Neuronal stem cell (in vitro differentiated cells): Measurements from ENCODE around the gene ZMAT2.
"Not testable (repeated sequence)": the region's sequence is repeated elsewhere in the genome, so short reads cannot be mapped to it uniquely, and the experiment has no call there.

Experiments
- DNase-seq: peaks from one replicate; pipeline ENCODE4 v3.0.0-alpha.2; 2013; ENCODE audit warnings: low spot score
- H2AFZ ChIP-seq: one replicate; pipeline ENCODE4 v1.6.1; 2013; ENCODE audit warnings: mild to moderate bottlenecking, low read length, inconsistent platforms
- H2AK5ac ChIP-seq: 2 replicates; pipeline ENCODE4 v1.6.1; 2013; ENCODE audit warnings: low read depth, mild to moderate bottlenecking, inconsistent platforms, low read length, moderate library complexity, mixed read lengths
- H2BK120ac ChIP-seq: 2 replicates; pipeline ENCODE4 v1.6.1; 2013; ENCODE audit warnings: low read depth, mild to moderate bottlenecking, inconsistent platforms, low read length, moderate library complexity, mixed read lengths
- H2BK12ac ChIP-seq: one replicate; pipeline ENCODE4 v1.6.1; 2013; ENCODE audit warnings: low read length, inconsistent platforms
- H2BK15ac ChIP-seq: 2 replicates; pipeline ENCODE4 v1.6.1; 2013; ENCODE audit warnings: mild to moderate bottlenecking, low read length, inconsistent platforms, mixed read lengths
- H2BK5ac ChIP-seq: one replicate; pipeline ENCODE4 v1.6.1; 2013; ENCODE audit warnings: inconsistent platforms, mild to moderate bottlenecking, low read length, moderate library complexity
- H3K14ac ChIP-seq: one replicate; pipeline ENCODE4 v1.6.1; 2013; ENCODE audit warnings: low read length, inconsistent platforms
- H3K18ac ChIP-seq: 2 replicates; pipeline ENCODE4 v1.6.1; 2013; ENCODE audit warnings: low read length, inconsistent platforms
- H3K23ac ChIP-seq: 2 replicates; pipeline ENCODE4 v1.6.1; 2013; ENCODE audit warnings: low read depth, mild to moderate bottlenecking, mixed read lengths, low read length, inconsistent platforms; ENCODE audit not compliant: poor library complexity
- H3K27ac ChIP-seq: replicated peaks from 3 replicates; pipeline ENCODE4 v1.5.1; 2013; ENCODE audit warnings: low read length, inconsistent platforms
- H3K27me3 ChIP-seq, 3 experiments: 2 replicates each; pipeline ENCODE4 v1.6.1; 2013; ENCODE audit warnings: low read length in 3 of 3, mild to moderate bottlenecking in 2 of 3, inconsistent platforms in 1 of 3, low read depth in 1 of 3, mixed read lengths in 1 of 3, moderate library complexity in 1 of 3; ENCODE audit not compliant: control insufficient read depth in 3 of 3, insufficient read depth in 3 of 3
- H3K36me3 ChIP-seq, 2 donors: replicated peaks in 1 of 2; 2 replicates each; pipeline ENCODE4 v1.6.1; 2013; ENCODE audit warnings: low read length in 2 of 2; ENCODE audit not compliant: control insufficient read depth in 2 of 2, insufficient read depth in 2 of 2
- H3K4ac ChIP-seq: 2 replicates; pipeline ENCODE4 v1.6.1; 2013; ENCODE audit warnings: inconsistent platforms, mild to moderate bottlenecking, low read length, moderate library complexity
- H3K4me1 ChIP-seq, 2 donors: 1 replicate in 1 of 2; 2 replicates in 1 of 2; pipeline ENCODE4 v1.6.1; 2013; ENCODE audit warnings: low read length in 2 of 2, low read depth in 1 of 2; ENCODE audit not compliant: control insufficient read depth in 2 of 2, insufficient read depth in 1 of 2
- H3K4me2 ChIP-seq: one replicate; pipeline ENCODE4 v1.6.1; 2013; ENCODE audit warnings: mild to moderate bottlenecking, low read length, inconsistent platforms; ENCODE audit not compliant: insufficient read depth, poor library complexity, severe bottlenecking
- H3K4me3 ChIP-seq, 2 donors: 2 replicates each; pipeline ENCODE4 v1.5.1; 2013; ENCODE audit warnings: low read length in 2 of 2, mild to moderate bottlenecking in 2 of 2, inconsistent platforms in 1 of 2, moderate library complexity in 1 of 2
- H3K79me1 ChIP-seq: one replicate; pipeline ENCODE4 v1.6.1; 2013; ENCODE audit warnings: low read depth, mild to moderate bottlenecking, inconsistent platforms, low read length, moderate library complexity
- H3K9ac ChIP-seq: one replicate; pipeline ENCODE4 v1.6.1; 2013; ENCODE audit warnings: mild to moderate bottlenecking, low read depth, low read length, inconsistent platforms; ENCODE audit not compliant: poor library complexity
- H3K9me3 ChIP-seq, 2 donors: replicated peaks in 1 of 2; 2 replicates each; pipeline versions ENCODE3 to v1.6.1; 2013; ENCODE audit warnings: low read length in 2 of 2, mild to moderate bottlenecking in 2 of 2, inconsistent platforms in 1 of 2, low read depth in 1 of 2, mixed read lengths in 1 of 2, moderate library complexity in 1 of 2; ENCODE audit not compliant: control insufficient read depth in 2 of 2, insufficient read depth in 1 of 2
- H4K8ac ChIP-seq: one replicate; pipeline ENCODE4 v1.6.1; 2013; ENCODE audit warnings: low read depth, mild to moderate bottlenecking, inconsistent platforms, low read length, moderate library complexity
- H4K91ac ChIP-seq: one replicate; pipeline ENCODE4 v1.6.1; 2013; ENCODE audit warnings: low read length, low read depth, mild to moderate bottlenecking, inconsistent platforms; ENCODE audit not compliant: poor library complexity
- WGBS, 2 donors: extraction: QIAGEN DNeasy Blood & Tissue Kit; methylation state at CpG; one replicate each; pipeline ENCODE4 v1.1.7; 2013; ENCODE audit warnings: missing lambda C conversion rate in 2 of 2, mixed read lengths in 1 of 2; ENCODE audit not compliant: insufficient read length in 2 of 2, insufficient replicate concordance in 1 of 2; ENCODE audit errors: extremely low coverage in 2 of 2; 5-methylcytosine and 5-hydroxymethylcytosine counted together

Gene ZMAT2

DNA sequence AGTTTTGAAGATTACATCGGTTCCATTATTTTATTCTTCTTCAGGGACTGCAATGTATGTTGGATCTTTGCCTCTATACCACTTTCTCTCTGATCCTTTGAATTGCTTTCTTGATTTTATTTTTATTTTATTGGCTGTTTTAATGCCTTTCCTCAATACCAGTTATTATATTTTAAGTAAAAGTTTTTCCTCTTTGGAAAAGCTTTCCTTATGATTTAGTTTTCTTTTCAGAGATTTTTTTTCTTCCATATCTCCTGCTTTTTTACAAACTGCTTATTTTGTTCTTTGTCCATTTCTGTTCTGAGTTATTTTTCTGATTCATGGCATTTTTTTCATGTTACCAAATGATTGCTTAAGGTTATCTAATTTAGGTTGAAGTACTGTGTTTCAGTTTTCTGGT is 11.5 kb downstream of the ZMAT2 start:
- Histone ChIP-seq H2BK15ac (no peak overlapping the region), H3K4me1 (no peaks in the 10 kb centered on the region), H2AFZ (peak overlapping the region; percentile 83), H2BK5ac (no peak overlapping the region), H3K9ac (no peak overlapping the region), H2BK120ac (no peak overlapping the region), H3K27me3 (no peaks in the 10 kb centered on the region), H3K4me3 (peak overlapping the region in 1 of 2 donors; percentile 58), H3K9me3 (no peaks in the 10 kb centered on the region), H2AK5ac (no peak overlapping the region), H3K27ac (no peak overlapping the region), H3K23ac (no peak overlapping the region), H3K36me3 (peaks cover 0 to 10% of the 10 kb centered on the region in 2 donors), H2BK12ac (no peak overlapping the region), H3K79me1 (no peaks in the 10 kb centered on the region), H3K18ac (no peak overlapping the region), H4K91ac (no peak overlapping the region), H3K4ac (no peak overlapping the region), H3K14ac (no peak overlapping the region), H3K4me2 (no peak overlapping the region), H4K8ac (no peak overlapping the region)
- no peak for DNase-seq
- no CpG with 5 or more reads among the region's 1 CpG for WGBS, 2 donors

DNA sequence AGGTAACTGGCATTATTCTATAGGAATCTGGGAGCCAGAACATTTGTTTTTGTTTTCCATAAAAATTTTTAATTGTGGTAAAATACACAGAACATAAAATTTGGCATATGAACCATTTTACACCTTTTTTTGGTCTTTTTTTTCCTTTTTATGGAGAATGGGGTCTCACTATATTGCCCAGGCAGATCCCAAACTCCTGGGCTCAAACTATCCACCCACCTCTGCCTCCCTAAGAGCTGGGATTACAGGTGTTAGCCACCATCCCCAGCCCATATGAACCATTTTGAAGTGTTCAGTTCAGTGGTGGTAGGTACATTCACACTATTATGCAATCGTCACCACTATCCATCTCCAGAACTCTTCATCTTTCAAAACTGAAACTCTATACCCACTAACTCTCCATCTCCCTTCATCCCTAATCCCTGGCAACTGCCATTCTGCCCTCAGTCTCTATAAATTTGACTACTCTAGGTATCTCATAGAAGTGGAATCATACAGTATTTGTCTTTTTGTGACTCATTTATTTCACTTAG is 13.4 kb downstream of the ZMAT2 start:
- Histone ChIP-seq H3K14ac (no peak overlapping the region), H3K27me3 (no peaks in the 10 kb centered on the region), H2BK5ac (no peak overlapping the region), H3K4me2 (no peak overlapping the region), H2AK5ac (no peak overlapping the region), H3K4me1 (no peaks in the 10 kb centered on the region), H2BK15ac (no peak overlapping the region), H3K9me3 (no peaks in the 10 kb centered on the region), H2BK12ac (no peak overlapping the region), H3K36me3 (no peaks in the 10 kb centered on the region), H3K23ac (no peak overlapping the region), H4K91ac (no peak overlapping the region), H2BK120ac (no peak overlapping the region), H3K4me3 (no peak overlapping the region), H3K27ac (no peak overlapping the region), H3K9ac (no peak overlapping the region), H2AFZ (no peak overlapping the region), H3K79me1 (peaks cover 2% of the 10 kb centered on the region), H3K4ac (no peak overlapping the region), H4K8ac (no peak overlapping the region), H3K18ac (no peak overlapping the region)
- DNase-seq = no peak
- WGBS, 2 donors = no CpG with 5 or more reads among the region's 1 CpG

DNA sequence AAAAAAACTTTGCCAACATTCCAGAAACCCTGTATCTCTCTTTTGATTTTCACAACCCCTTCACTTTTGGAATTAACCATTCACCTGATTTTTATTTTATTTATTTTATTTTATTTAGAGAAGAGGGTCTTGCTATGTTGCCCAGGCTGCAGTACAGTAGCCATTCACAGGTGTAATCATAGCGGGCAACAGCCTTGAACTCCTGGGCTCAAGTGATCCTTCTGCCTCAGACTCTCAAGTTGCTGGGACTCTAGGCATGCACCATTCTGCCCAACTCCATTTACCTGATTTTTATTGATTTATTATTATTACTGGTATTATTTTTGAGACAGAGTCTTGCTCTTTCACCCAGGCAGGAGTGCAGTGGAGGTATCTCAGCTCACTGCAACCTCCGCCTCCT is 16.0 kb downstream of the ZMAT2 start:
- H3K4me2 ChIP-seq, H3K27ac ChIP-seq, H3K14ac ChIP-seq, H4K8ac ChIP-seq, H3K4me1 ChIP-seq, H2BK5ac ChIP-seq, H4K91ac ChIP-seq, H3K23ac ChIP-seq, H2AFZ ChIP-seq, H3K18ac ChIP-seq, H3K79me1 ChIP-seq, H3K4me3 ChIP-seq, H3K36me3 ChIP-seq, H3K9me3 ChIP-seq, H3K9ac ChIP-seq, DNase-seq, H2BK120ac ChIP-seq, H3K4ac ChIP-seq, H2BK12ac ChIP-seq, H3K27me3 ChIP-seq, H2BK15ac ChIP-seq, H2AK5ac ChIP-seq: not testable (repeated sequence)
- WGBS, 2 donors = no CpG with 5 or more reads among the region's 2 CpGs

DNA sequence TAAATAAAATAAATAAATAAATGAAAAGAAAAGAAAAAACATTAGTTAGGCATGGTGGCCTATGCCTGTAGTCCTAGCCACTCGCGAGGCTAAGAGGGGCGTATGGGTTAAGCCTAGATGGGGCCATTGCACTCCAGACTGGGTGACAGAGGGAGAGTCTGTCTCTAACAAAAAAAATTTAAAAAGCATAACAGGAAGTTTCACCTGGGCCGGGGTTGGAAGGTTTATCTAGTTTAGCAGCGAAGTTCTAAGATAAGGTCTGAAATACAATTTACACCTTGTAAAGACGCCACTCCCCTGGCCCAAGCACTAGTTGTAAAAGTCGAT is 18.0 kb downstream of the ZMAT2 start:
- WGBS, 2 donors = no CpG with 5 or more reads among the region's 7 CpGs
- H2AK5ac ChIP-seq = no peak overlapping the region

More for the DNA sequence above, 18.0 kb downstream of the ZMAT2 start:
- no peak overlapping the region for H3K4me2 ChIP-seq
- no peak overlapping the region for H2BK5ac ChIP-seq
- no peak overlapping the region for H3K27ac ChIP-seq
- peaks cover 2% of the 10 kb centered on the region for H3K79me1 ChIP-seq
- H3K27me3 ChIP-seq = no peaks in the 10 kb centered on the region
- H2BK120ac ChIP-seq = no peak overlapping the region
- H3K9ac ChIP-seq = no peak overlapping the region
- no peak overlapping the region for H3K23ac ChIP-seq
- no peak overlapping the region for H2AFZ ChIP-seq
- no peak overlapping the region for H3K18ac ChIP-seq
- DNase-seq = no peak
- no peak overlapping the region for H4K91ac ChIP-seq
- H2BK12ac ChIP-seq = no peak overlapping the region
- H3K4me3 ChIP-seq = no peak overlapping the region
- no peak overlapping the region for H3K4ac ChIP-seq
- H4K8ac ChIP-seq = no peak overlapping the region
- no peaks in the 10 kb centered on the region for H3K4me1 ChIP-seq
- H2BK15ac ChIP-seq = no peak overlapping the region
- no peaks in the 10 kb centered on the region for H3K9me3 ChIP-seq
- H3K14ac ChIP-seq = no peak overlapping the region
- H3K36me3 ChIP-seq = no peaks in the 10 kb centered on the region
